KG1 (cell line): Measurements from ENCODE around the gene EGLN1.

Source experiments
- DNase-seq: peaks from one replicate; lab custom pipeline; 2025; lab: John Stamatoyannopoulos, UW

Gene EGLN1

DNA sequence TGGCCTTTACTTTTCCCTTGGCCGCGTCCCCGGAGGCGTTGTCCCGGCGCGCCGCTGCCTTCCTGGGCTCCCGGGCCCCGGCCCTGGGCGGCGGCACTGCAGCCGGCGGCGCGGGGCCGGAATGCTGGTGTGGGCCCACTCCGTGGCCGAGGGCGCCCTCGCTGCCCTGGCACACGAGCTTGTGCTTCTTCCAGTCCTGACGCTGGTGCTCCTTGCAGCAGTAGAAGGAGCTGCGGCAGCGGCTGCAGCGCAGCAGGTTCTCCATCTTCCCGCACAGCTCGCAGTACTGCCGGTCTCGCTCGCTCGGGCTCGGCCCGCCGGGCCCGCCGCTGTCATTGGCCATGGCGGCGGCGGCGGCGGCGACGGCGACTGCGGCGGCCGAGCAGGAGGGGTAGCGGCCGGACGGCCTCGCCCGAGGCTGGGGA lies 529 bp downstream of the EGLN1 start:
- DNase-seq, result no peak

DNA sequence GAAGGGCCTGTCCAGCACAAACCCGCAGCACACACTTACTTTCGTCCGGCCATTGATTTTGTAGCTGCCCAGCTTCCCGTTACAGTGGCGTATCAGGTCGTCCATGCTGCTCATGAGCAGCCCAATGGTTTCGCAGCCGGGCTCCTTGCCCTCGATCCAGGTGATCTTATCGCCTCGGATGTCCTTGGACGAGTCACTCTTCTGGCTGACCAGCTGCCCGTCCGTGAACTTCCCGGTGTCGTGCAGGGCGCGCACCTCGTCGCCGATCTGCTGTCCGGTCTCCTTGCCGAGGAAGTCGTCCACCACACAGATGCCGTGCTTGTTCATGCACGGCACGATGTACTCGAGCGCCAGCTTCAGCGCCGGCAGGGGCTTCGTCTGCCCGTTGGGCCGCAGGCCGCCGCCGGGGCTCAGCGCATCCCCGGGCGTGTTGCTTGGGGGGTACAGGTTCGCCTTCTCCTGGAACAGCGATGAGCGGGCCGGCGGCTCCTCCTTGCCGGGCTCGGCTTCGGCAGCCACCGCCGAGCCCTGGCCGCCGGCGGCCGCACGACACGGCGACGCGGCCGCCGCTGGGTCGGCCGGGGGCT lies 1.0 kb downstream of the EGLN1 start:
- no peak for DNase-seq

DNA sequence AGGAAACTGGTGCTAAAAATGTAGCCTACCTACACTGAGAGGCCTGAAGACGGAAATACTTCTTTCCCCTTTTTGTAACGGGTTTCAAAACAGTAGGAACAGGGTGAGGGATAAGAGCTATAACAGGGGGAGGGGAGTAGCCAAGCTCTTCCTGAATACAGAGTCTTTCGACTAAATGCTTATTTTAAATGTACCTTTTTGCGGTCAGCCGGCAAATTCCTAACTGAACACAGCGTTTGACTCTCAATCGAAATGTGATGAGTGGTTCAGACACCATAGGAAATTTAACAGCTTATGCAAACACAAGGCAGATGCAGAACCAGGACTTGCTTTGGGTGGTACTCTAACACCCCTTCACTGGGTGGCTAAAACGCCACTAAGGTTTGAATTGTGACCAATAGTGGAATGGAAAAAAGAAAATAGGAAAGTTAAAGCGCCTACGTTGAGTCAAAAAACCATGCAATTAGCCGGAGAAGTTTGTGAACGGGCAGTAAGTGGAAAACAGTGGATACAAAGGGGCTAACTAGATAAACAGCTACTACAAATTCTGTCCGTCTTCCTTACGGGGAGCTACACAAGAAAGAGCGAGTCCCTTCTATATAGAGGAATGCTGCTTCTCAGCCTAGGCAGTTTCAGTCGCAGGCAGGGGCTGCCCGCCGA lies 1.7 kb downstream of the EGLN1 start:
- no peak for DNase-seq

DNA sequence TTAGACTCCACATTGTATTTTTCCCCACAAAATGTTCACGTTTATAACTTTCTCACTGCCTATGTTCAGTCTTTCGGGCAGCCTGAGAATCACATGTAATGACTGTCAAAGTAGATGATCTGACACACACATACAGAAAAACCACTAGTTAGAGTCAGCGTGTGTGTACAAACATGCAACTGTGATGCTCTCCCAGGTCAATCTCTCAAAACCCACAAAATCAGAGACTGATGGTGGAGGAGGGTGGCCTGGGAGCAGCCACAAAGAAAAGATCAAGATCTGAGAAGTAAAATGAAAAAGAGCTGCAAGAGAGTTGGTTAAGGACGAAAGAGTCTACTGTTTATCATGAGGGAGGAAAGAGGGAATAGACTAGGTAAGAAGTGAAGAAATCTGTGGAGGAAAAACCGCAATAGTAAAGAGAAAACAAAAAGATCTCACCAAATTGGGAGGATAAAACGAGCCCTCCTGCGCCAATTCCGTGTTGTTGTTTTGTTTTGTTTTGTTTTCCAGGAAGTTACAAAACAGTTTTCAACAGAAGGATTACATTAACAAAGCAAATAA lies 2.3 kb downstream of the EGLN1 start:
- no peak for DNase-seq

DNA sequence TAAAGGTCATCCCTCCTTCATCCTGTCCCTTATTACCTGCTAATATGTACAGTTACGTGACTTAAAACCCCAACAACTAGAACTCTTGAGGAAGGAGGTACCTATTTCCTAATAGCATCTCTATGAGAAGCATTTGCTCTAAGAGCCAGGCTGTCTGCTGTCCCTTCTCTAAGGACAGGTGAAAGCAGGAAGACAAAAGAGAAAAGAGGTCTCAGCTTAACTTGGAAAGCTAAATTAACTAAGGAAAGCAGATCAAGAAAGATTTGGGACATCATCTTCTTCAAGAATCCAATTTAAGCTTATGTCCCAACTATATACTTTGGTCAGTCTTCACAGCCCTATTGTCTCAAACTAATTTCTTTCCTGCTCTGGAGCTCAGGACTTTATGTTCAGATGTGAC lies 2.9 kb downstream of the EGLN1 start:
- no peak for DNase-seq

DNA sequence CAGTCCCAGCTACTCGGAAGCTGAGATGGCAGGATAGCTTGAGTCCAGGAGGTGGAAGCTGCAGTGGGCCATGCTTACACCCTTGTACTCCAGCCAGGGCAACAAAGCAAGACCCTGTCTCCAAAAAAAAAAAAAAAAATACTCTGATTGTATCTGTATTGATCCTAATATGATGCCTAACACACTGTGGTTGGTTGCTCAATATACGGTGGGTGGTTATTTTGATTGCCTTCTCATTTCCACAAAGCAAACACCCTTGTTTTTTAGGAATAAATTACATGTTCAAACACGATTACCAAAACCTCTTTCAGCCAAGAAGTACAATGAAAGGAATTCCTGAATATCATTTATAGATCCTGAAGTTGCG lies 3.4 kb downstream of the EGLN1 start:
- no peak for DNase-seq

DNA sequence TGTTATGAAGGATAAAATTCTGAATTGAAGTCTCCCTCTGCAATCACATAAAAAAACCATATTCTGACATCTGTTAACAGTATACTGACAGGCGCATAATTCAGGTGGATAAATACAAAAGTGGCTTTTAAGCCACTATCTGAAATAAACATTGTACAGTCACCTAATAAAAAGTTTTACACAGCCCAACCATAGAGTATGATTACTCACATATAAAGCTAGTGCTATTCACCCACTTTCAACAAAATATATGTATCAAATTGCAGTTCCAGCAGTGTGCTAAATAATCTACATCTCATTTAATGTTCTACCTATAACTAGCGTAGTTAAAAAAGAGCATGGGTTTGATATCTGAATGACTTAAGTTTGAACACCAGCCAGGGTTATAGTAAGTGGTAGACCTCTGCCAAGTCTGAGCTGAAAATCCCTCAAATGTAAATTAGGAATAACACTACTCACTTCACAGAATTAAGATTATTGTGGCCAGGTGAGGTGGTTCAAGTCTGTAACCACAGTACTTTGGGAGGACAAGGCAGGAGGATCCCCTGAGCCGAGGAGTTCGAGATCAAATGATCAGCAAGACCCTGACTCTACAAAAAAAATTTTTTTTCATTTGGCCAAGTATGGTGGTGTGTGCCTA lies 3.9 kb downstream of the EGLN1 start:
- no peak for DNase-seq

DNA sequence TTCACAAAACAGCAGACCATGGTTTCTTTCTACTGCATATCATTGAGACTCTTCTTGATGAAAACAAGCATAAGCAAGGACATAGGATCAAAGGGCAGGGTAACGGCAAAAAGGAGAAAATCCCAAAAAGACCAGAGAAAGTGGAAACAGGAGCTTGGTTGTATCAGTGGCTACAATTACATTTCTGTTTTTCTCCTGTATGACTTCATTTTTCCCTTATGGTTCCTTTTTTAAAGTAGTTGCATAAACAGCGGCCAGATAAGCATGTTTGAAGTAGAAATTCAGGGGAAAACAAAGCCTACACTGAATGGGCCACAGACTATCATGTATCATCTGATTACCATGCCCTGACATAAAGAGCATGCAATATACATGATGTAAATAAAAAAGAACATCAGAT lies 4.6 kb downstream of the EGLN1 start:
- no peak for DNase-seq

DNA sequence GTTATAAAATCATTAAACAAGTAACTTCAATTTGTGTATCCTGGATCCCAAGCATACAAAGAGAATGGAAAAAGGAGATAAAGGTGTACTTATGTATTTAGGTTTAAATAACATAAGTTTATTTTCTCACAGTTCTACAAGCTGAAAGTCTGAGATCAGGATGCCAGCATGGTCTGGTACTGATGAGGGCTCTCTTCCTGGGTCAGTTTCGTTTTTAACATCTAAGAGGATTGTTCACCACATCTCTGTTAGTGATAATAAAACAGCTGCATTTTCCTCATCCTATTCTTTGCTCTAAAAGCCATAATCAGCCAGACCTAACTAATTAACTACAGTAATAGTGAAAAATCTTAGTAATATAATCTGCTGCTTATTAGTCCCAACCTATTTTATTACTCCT lies 5.2 kb downstream of the EGLN1 start:
- DNase-seq, result no peak

DNA sequence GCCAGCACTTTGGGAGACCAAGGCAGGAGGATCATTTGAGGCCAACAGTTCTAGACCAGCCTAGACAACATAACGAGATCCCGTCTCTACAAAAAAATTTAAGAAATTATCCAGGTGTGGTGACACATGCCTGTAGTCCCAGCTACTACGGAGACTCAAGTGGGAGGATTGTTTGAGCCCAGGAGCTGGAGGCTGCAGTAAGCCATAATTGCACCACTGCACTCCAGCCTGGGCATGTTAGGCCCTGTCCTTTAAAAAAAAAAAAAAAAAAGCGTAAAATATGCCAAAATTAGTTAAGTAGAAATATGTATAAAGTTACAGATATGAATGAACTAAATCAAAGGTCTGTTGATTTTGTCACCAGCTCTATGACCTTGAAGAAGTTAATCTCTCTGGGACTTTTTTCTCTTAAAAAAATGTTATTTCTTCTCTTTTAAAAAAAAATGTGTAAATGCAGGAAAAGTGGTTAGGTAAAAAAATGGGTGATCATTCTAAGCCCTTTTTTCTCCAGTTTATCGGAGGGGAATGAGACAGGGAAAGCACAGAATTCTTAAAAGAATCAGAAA lies 7.0 kb downstream of the EGLN1 start:
- DNase-seq, result no peak

DNA sequence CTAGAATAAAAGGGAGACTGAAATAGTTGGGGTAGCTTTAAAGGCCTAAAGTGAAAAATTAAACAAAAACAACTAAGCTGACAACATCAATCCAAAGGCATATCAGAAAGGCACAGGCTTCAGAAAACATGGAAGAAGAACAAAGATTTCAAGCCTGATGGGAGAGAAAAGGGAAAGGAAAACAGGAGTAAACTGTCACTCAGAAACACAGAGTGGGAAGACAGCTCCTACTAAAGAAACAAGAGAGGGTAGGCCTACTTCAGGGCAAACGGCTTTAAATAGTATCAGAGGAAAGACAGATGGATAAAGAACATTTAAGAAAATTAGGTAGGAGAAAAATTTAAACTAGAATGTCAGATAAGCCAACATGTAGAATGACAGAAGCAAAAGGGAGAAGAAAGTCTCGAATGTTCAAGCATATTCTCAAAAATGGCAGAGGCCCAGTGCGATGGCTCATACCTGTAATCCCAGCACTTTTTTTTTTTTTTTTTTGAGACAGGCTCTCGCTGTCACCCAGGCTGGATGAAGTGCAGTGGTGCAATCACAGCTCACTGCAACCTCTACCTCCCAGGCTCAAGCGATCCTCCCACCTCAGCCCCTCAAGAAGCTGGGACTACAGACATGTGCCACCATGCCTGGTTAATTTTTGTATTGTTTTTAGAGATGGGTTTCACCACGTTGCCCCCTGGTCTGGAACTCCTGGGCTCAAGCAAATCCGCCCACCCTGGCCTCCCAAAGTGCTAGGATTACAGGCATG lies 7.6 kb downstream of the EGLN1 start:
- DNase-seq, result no peak

DNA sequence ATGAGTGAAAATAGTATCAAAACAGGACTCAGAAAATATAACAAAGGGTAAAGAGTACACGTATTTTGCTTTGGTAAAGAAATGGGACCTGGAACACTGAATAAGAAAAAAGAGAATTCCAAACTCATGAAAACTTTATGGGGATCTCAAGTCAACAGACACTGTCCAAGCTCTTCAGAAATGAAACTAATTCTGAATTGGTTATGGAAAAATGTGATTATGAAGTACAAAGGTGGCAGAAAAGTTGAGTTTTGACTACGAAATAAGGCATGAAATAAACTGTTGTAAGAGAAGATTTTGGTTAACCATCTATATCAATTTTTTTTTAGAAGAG lies 8.4 kb downstream of the EGLN1 start:
- DNase-seq, result no peak

DNA sequence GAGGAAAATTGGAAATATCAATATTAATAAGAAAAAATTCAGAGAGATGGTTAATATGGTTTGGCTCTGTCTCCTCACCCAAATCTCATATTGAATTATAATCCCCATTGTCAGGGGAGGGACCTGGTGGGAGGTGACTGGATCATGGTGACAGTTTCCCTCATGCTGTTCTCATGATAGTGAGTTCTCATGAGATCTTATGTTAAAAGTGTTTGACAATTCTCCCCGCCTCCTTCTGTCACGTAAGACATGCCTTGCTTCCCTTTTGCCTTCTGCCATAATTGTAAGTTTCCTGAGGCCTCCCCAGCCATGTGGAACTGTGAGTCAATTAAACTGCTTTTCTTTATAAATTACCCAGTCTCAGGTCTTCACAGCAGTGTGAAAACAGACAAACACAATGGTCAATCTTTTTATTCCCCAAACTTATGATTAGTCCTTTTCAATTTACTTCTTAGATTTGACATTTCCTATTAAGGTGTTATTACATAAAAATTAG lies 11.0 kb downstream of the EGLN1 start:
- DNase-seq, result no peak

DNA sequence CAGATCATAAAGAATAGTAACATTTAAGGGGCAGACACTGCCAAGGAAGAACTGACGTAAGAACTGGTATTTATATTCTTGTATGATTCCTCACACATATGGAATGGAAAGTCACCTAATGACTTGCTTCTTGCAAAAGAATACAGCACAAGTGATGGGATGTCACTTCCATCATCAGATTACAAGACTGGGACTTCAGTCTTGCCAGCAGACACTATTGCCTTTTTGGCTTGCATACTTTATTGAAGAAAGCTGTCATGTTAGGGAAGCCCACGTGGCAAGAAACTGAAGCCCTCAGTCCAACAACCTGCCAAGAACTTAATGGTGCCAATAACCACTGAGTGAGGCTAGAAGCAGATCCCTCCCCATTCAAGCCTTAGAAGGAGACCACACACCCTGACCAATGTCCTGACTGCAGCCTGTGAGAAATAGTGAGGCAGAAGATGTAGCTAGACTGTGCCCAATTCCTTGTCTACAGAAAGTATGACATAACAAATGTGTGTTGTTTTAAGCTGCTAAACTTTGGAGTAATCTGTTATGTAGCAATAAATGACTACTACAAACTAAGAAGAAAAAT lies 12.0 kb downstream of the EGLN1 start:
- no peak for DNase-seq

DNA sequence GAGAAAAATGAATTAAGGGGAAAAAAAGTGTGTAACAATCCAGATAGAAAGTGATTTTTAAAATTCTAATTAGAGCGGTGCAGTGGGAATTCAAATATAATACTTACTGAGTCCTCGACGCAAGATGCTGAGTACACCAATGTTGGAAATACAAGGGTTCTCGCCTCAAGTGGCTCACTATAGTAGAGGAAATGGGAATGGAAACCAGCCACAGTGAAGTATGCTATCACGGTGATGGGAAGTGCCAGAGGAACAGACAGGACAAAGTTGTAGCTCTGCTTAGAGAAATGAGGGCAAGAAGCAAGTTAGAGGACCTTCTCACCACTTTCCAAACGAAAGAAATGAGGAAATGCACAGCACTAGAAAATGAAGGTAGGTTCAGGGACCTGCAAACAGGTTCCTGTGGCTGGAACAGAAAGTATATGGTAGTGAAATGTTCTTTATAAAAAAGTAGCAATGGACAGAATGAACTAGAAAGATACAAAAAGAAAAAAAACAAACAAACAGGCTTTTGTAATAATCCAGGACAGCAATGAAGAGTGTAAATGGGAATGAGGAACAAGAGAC lies 13.5 kb downstream of the EGLN1 start:
- no peak for DNase-seq

DNA sequence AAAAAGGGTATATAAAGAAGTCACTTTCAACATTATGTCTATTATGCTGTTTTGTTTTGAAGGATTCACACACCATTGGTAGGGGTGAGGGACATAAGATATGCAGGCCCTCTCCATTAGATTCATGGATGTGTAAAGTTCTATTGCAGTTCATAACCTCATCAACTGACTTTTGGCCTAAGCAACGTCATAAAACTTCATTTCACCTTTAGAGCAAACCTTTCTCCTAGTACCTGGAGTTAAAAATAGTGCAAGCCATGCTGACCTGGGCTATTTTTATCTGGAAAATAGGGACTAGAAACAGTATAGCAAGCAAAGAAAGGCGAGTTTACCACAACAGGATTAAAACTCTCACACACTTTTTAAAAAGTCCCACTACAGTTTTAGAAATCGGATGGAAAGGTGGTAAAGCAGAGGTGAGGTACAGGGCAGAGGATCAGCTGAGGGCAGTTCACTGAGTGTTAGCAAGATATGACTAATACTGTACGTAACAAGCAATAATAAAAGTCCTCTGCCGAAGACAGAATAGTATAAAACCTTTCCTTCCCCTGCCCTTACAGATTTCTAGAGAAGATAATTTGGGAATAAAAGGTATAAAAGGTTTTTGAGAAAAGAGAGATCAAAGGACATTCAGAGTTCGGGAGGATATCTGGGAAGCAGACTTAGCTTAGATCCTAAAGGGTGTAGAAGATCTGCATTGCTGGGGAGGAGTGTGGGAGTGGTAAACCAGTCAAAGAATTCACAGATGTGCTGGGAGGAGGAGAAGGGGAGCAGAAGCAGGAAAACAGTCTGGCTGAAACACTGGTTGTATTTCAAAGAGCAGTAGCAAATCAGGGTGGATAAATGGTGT lies 14.3 kb downstream of the EGLN1 start:
- no peak for DNase-seq

DNA sequence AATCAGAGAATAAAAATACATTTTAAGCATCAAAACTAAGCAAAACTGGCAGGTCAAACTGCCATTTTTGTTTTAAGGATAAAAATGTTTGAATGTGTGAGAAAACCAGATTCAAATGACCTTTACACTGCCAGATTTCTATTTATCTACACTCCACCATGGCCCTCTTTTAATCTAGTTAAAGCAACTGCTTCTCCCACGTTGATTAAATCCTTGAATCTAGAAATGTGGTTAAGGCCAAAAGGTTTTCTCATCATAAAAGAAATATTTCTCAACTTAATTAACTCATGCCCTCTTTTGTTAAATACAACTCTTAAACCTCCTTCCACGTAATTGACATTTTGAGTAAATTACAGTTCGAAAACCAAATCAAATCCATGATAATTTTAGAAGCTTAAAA lies 15.0 kb downstream of the EGLN1 start:
- no peak for DNase-seq

DNA sequence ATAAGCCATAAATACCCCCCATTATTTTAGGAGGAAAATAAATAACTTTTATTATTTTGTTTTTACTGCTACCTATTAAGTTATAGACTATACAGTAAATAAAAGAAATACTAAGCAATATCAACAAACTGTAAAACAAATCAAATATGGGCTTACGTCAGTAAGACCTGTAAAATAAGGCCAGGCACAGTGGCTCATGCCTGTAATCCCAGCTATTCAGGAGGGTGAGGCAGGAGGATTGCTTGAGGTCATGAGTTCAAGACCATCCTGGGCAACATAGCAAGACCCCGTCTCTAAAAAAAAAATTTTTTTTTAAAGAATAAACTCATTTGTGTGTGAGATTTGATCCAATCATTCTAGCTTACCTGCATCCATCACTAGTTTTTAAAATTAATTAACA lies 17.8 kb downstream of the EGLN1 start:
- no peak for DNase-seq

DNA sequence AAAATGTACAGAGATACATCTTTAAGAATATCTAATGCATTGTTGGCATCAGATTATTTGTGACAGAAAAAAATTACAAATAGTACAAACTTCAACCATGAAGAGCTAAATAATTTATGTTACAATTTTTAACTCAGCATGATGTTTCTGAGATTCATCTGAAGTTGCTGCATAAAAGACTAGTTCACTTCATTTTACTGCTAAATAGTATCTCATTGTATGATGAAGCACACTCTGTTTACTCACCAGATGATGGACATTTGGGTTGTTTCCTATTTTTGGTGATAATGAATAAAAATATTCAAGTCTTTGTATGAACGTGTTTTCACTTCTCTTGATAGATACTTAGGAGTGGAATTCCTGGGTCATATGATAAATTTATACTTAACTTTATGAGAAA lies 20.6 kb downstream of the EGLN1 start:
- no peak for DNase-seq

DNA sequence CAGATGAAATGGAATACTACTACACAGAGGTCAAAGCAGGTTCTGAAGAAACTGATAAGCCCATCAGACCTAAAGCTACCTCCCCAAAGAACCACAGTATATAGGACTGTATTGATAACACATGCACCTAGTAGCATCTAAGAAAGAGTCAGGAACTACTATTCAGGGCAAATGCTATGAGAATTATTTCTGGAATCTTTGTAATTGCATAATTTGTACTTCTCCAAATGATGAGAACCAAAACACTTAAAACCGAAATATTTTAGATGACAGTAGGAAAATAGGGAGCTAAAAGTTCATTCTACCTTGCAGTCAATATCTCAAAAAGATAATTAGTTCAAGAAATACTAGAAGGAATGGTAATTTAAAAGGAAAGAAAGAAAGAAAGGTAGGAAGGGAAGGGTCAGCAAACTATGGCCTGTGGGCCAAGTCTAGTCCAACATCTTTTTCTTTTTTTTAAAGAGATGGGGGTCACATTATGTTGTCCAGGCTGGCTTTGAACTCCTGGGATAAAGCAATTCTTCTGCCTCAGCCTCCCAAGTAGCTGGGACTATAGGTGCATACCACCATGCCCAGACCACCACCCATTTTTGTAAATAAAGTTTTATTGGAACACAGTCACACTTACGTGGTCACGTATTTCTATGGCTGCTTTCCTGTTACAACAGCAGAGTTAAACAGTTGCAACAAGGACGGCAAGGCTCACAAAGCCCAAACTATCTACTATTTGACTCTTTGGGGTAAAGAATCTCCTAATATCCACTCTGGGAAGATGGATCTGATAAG lies 24.0 kb downstream of the EGLN1 start:
- no peak for DNase-seq
